ENCODE data around the gene DENND4A.

The DENND4A gene

DNA sequence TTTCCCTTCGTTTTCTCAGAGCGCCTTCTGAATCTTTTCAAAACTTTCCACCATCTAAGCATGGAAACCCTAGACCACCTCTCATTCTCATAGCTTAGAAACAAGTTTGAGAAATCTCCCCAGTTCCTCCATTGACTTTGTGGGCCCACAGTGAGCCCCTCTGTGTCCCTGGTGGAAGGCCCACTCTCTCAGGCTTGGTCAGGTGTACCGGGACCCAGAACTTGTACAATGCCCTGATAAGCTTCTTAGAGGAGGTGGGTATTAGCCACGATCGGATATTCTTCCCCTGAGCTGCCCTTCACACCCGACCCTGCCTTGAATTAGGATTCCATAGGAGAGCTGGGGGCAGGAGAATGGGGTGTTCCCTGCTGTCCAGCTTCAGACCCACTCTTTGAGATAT, 170.5 kb downstream of the DENND4A start, which contains the start of gene SLC24A1:
Gene SLC24A1 (plus strand): TSS at position 301 of the 400 bp plus-strand sequence. CDS start 2,143 bp downstream, outside the sequence.
- TF ChIP-seq TOX (CRISPR knock-in tag; IDR thresholded peaks at IDR 0.05; ENCODE audit: borderline replicate concordance) (no peak), BACH2 (CRISPR knock-in tag; IDR thresholded peaks at IDR 0.05; ENCODE audit: borderline replicate concordance) (no peak), SNAI2 (CRISPR knock-in tag; IDR thresholded peaks at IDR 0.05) (no peak), ZNF8 (CRISPR knock-in tag; IDR thresholded peaks at IDR 0.05) (no peak), GLIS3 (CRISPR knock-in tag; IDR thresholded peaks at IDR 0.05) (no peak), ZNF70 (CRISPR knock-in tag; IDR thresholded peaks at IDR 0.05) (no peak), ZC3H10 (CRISPR knock-in tag; IDR thresholded peaks at IDR 0.05) (no peak), ISL1 (CRISPR knock-in tag; IDR thresholded peaks at IDR 0.05) (no peak), TCF4 (CRISPR knock-in tag; IDR thresholded peaks at IDR 0.05; ENCODE audit: borderline replicate concordance) (no peak), OSR1 (CRISPR knock-in tag; IDR thresholded peaks at IDR 0.05) (no peak), ZNF565 (CRISPR knock-in tag; conservative IDR thresholded peaks at IDR 0.05; ENCODE audit: low read depth) (no peak), ZFP30 (CRISPR knock-in tag; IDR thresholded peaks at IDR 0.05) (no peak), CSDC2 (CRISPR knock-in tag; IDR thresholded peaks at IDR 0.05) (no peak)
- TF ChIP-seq, protein P1, sequence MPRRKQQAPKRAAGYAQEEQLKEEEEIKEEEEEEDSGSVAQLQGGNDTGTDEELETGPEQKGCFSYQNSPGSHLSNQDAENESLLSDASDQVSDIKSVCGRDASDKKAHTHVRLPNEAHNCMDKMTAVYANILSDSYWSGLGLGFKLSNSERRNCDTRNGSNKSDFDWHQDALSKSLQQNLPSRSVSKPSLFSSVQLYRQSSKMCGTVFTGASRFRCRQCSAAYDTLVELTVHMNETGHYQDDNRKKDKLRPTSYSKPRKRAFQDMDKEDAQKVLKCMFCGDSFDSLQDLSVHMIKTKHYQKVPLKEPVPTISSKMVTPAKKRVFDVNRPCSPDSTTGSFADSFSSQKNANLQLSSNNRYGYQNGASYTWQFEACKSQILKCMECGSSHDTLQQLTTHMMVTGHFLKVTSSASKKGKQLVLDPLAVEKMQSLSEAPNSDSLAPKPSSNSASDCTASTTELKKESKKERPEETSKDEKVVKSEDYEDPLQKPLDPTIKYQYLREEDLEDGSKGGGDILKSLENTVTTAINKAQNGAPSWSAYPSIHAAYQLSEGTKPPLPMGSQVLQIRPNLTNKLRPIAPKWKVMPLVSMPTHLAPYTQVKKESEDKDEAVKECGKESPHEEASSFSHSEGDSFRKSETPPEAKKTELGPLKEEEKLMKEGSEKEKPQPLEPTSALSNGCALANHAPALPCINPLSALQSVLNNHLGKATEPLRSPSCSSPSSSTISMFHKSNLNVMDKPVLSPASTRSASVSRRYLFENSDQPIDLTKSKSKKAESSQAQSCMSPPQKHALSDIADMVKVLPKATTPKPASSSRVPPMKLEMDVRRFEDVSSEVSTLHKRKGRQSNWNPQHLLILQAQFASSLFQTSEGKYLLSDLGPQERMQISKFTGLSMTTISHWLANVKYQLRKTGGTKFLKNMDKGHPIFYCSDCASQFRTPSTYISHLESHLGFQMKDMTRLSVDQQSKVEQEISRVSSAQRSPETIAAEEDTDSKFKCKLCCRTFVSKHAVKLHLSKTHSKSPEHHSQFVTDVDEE (CRISPR knock-in tag; IDR thresholded peaks at IDR 0.05), result no peak
- TF ChIP-seq, protein P2, sequence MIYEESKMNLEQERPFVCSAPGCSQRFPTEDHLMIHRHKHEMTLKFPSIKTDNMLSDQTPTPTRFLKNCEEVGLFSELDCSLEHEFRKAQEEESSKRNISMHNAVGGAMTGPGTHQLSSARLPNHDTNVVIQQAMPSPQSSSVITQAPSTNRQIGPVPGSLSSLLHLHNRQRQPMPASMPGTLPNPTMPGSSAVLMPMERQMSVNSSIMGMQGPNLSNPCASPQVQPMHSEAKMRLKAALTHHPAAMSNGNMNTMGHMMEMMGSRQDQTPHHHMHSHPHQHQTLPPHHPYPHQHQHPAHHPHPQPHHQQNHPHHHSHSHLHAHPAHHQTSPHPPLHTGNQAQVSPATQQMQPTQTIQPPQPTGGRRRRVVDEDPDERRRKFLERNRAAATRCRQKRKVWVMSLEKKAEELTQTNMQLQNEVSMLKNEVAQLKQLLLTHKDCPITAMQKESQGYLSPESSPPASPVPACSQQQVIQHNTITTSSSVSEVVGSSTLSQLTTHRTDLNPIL (CRISPR knock-in tag; IDR thresholded peaks at IDR 0.05; ENCODE audit: low read depth), result no peak
- TF ChIP-seq, protein P3, sequence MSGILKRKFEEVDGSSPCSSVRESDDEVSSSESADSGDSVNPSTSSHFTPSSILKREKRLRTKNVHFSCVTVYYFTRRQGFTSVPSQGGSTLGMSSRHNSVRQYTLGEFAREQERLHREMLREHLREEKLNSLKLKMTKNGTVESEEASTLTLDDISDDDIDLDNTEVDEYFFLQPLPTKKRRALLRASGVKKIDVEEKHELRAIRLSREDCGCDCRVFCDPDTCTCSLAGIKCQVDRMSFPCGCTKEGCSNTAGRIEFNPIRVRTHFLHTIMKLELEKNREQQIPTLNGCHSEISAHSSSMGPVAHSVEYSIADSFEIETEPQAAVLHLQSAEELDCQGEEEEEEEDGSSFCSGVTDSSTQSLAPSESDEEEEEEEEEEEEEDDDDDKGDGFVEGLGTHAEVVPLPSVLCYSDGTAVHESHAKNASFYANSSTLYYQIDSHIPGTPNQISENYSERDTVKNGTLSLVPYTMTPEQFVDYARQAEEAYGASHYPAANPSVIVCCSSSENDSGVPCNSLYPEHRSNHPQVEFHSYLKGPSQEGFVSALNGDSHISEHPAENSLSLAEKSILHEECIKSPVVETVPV (CRISPR knock-in tag; IDR thresholded peaks at IDR 0.05), result no peak
- TF ChIP-seq, protein P4, sequence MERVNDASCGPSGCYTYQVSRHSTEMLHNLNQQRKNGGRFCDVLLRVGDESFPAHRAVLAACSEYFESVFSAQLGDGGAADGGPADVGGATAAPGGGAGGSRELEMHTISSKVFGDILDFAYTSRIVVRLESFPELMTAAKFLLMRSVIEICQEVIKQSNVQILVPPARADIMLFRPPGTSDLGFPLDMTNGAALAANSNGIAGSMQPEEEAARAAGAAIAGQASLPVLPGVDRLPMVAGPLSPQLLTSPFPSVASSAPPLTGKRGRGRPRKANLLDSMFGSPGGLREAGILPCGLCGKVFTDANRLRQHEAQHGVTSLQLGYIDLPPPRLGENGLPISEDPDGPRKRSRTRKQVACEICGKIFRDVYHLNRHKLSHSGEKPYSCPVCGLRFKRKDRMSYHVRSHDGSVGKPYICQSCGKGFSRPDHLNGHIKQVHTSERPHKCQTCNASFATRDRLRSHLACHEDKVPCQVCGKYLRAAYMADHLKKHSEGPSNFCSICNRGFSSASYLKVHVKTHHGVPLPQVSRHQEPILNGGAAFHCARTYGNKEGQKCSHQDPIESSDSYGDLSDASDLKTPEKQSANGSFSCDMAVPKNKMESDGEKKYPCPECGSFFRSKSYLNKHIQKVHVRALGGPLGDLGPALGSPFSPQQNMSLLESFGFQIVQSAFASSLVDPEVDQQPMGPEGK (CRISPR knock-in tag; IDR thresholded peaks at IDR 0.05; ENCODE audit: borderline replicate concordance), result no peak

DNA sequence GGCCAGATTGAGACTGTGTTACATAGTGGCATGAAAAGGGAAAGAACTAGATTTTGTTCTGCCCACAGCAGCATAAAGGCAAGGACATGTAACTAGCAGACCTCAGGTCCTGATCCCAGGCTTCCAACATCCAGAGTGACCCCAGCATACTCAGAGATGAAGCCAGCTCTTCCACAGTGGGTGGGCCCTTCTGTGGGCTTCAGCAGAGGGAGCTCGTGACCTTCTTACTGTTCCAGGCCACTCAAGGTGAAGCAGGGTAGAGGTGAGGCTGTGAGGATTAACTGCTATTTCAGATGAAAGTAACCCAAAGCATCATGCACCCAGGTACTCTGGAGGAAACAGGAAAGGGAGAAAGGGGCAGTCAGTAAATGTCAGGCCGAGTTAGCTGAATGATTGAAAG, 171.3 kb downstream of the DENND4A start:
- TF ChIP-seq RARB (CRISPR knock-in tag; IDR thresholded peaks at IDR 0.05) (no peak), SNAI2 (CRISPR knock-in tag; IDR thresholded peaks at IDR 0.05) (no peak), ZNF565 (CRISPR knock-in tag; conservative IDR thresholded peaks at IDR 0.05; ENCODE audit: low read depth) (no peak), PPARA (CRISPR knock-in tag; IDR thresholded peaks at IDR 0.05; ENCODE audit: borderline replicate concordance) (no peak), TCF4 (CRISPR knock-in tag; IDR thresholded peaks at IDR 0.05; ENCODE audit: borderline replicate concordance) (no peak), CSDC2 (CRISPR knock-in tag; IDR thresholded peaks at IDR 0.05) (no peak), ZC3H10 (CRISPR knock-in tag; IDR thresholded peaks at IDR 0.05) (no peak), GLIS3 (CRISPR knock-in tag; IDR thresholded peaks at IDR 0.05) (no peak), ESRRG (CRISPR knock-in tag; IDR thresholded peaks at IDR 0.05) (no peak), ZNF8 (CRISPR knock-in tag; IDR thresholded peaks at IDR 0.05) (no peak), ISL1 (CRISPR knock-in tag; IDR thresholded peaks at IDR 0.05) (no peak), TOX (CRISPR knock-in tag; IDR thresholded peaks at IDR 0.05; ENCODE audit: borderline replicate concordance) (no peak), ZFP3 (CRISPR knock-in tag; IDR thresholded peaks at IDR 0.05) (no peak)
- TF ChIP-seq, protein P3 (CRISPR knock-in tag; IDR thresholded peaks at IDR 0.05), result no peak
- TF ChIP-seq, protein P2 (CRISPR knock-in tag; IDR thresholded peaks at IDR 0.05; ENCODE audit: low read depth), result no peak
- TF ChIP-seq, protein P5, sequence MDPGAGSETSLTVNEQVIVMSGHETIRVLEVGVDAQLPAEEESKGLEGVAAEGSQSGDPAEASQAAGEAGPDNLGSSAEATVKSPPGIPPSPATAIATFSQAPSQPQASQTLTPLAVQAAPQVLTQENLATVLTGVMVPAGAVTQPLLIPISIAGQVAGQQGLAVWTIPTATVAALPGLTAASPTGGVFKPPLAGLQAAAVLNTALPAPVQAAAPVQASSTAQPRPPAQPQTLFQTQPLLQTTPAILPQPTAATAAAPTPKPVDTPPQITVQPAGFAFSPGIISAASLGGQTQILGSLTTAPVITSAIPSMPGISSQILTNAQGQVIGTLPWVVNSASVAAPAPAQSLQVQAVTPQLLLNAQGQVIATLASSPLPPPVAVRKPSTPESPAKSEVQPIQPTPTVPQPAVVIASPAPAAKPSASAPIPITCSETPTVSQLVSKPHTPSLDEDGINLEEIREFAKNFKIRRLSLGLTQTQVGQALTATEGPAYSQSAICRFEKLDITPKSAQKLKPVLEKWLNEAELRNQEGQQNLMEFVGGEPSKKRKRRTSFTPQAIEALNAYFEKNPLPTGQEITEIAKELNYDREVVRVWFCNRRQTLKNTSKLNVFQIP (CRISPR knock-in tag; IDR thresholded peaks at IDR 0.05; ENCODE audit: borderline replicate concordance, low read depth), result no peak
- no peak for ATAC-seq

More for the DNA sequence above, 170.5 kb downstream of the DENND4A start, which contains the start of gene SLC24A1:
- ATAC-seq, result no peak

Data from SK-N-SH treated with all-trans-retinoic acid at 6 μM for 48 hours (cell line).